ENCODE measurements around the gene SLC25A10.

SLC25A10 gene

DNA sequence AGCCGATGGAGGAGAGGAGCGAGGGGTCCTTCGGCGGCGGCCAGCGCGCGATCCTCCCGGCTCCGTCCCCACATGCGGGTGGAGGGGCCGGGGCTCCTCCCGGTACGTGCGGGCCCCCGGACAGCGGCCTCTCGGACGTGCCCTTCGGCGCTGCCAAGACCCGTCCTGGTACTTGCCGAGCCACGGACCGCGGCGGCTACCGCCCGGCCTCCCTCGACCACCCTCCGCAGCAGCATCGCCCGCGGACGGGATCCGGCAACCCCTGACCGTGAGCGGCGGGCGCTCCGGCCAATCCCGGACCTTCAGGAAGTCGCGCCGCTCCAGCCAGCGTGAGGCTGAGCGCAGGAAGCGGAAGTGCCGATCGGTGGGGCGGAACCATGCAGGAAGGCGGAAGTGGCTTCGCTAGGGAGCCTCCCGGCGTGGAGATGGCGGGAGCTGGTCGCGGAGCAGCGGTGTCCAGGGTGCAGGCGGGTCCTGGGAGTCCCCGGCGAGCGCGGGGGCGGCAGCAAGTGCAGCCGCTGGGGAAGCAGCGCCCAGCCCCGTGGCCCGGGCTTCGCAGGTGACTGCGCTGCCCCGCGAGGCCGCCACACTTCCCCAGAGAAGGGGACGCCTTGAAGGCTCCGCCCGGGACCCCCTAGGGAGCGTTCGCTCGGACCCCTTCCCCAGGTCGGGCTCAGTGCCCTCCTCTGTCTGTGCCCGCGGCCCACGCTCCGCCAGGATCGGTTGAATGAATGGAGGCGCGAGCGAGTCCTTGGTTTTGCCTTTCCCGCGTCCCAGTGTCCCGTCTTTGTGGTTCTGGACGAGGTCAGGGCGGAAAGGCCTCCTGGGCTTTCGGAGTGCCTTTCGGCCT lies 45.5 kb upstream of the SLC25A10 start, which contains the start of the genes CCDC137 and OXLD1 (continued):
- TF ChIP-seq, protein P1, sequence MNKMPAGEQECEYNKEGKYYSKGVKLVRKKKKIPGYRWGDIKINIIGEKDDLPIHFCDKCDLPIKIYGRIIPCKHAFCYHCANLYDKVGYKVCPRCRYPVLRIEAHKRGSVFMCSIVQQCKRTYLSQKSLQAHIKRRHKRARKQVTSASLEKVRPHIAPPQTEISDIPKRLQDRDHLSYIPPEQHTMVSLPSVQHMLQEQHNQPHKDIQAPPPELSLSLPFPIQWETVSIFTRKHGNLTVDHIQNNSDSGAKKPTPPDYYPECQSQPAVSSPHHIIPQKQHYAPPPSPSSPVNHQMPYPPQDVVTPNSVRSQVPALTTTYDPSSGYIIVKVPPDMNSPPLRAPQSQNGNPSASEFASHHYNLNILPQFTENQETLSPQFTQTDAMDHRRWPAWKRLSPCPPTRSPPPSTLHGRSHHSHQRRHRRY (tag by site-specific recombination; IDR thresholded peaks at IDR 0.05): no peak
- no peak for TF ChIP-seq ZNF596 (tag by site-specific recombination; IDR thresholded peaks at IDR 0.05)
- no peak for TF ChIP-seq ZFP41 (tag by site-specific recombination; IDR thresholded peaks at IDR 0.05; ENCODE audit: borderline replicate concordance)
- no peak for TF ChIP-seq ZNF391 (tag by site-specific recombination; IDR thresholded peaks at IDR 0.05; ENCODE audit: borderline replicate concordance, low read depth)
- TF ChIP-seq TCF7L2 (IDR thresholded peaks at IDR 0.05; ENCODE audit: borderline replicate concordance, low read depth, low read length): no peak
- no peak for TF ChIP-seq ZNF555 (tag by site-specific recombination; conservative IDR thresholded peaks at IDR 0.05)
- TF ChIP-seq ZNF302 (tag by site-specific recombination; IDR thresholded peaks at IDR 0.05; ENCODE audit: low read depth): no peak
- no peak for TF ChIP-seq ZNF223 (tag by site-specific recombination; IDR thresholded peaks at IDR 0.05)
- TF ChIP-seq FEZF1 (tag by site-specific recombination; IDR thresholded peaks at IDR 0.05): no peak
- TF ChIP-seq, protein P2, sequence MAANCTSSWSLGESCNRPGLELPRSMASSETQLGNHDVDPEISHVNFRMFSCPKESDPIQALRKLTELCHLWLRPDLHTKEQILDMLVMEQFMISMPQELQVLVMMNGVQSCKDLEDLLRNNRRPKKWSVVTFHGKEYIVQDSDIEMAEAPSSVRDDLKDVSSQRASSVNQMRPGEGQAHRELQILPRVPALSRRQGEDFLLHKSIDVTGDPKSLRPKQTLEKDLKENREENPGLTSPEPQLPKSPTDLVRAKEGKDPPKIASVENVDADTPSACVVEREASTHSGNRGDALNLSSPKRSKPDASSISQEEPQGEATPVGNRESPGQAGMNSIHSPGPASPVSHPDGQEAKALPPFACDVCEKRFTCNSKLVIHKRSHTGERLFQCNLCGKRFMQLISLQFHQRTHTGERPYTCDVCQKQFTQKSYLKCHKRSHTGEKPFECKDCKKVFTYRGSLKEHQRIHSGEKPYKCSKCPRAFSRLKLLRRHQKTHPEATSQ (tag by site-specific recombination; IDR thresholded peaks at IDR 0.05): no peak
- TF ChIP-seq, protein P3, sequence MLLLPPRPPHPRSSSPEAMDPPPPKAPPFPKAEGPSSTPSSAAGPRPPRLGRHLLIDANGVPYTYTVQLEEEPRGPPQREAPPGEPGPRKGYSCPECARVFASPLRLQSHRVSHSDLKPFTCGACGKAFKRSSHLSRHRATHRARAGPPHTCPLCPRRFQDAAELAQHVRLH (tag by site-specific recombination; IDR thresholded peaks at IDR 0.05): no peak
- TF ChIP-seq ZNF114 (tag by site-specific recombination; IDR thresholded peaks at IDR 0.05): no peak
- TF ChIP-seq MEIS1 (CRISPR knock-in tag; IDR thresholded peaks at IDR 0.05; ENCODE audit: borderline replicate concordance): no peak
- no peak for TF ChIP-seq ZNF623 (tag by site-specific recombination; IDR thresholded peaks at IDR 0.05)
- peak; percentile 98 for TF ChIP-seq ZNF335 (tag by site-specific recombination; conservative IDR thresholded peaks at IDR 0.05)
- TF ChIP-seq GLIS2 (tag by site-specific recombination; IDR thresholded peaks at IDR 0.05): peak; percentile 100
- TF ChIP-seq GLI2 (tag by site-specific recombination; IDR thresholded peaks at IDR 0.05; ENCODE audit: borderline replicate concordance, low read depth): no peak
- no peak for TF ChIP-seq GLI4 (tag by site-specific recombination; IDR thresholded peaks at IDR 0.05)
- no peak for TF ChIP-seq HOXA7 (CRISPR knock-in tag; IDR thresholded peaks at IDR 0.05; ENCODE audit: borderline replicate concordance)
- no peak for TF ChIP-seq ZNF830 (tag by site-specific recombination; IDR thresholded peaks at IDR 0.05; ENCODE audit: low read depth)
- TF ChIP-seq ZNF549 (tag by site-specific recombination; IDR thresholded peaks at IDR 0.05): no peak
- TF ChIP-seq ZBTB48 (tag by site-specific recombination; IDR thresholded peaks at IDR 0.05): peak; percentile 97
- TF ChIP-seq ZNF140 (tag by site-specific recombination; IDR thresholded peaks at IDR 0.05): no peak
- TF ChIP-seq ZNF121 (tag by site-specific recombination; IDR thresholded peaks at IDR 0.05): no peak
- TF ChIP-seq, protein P4, sequence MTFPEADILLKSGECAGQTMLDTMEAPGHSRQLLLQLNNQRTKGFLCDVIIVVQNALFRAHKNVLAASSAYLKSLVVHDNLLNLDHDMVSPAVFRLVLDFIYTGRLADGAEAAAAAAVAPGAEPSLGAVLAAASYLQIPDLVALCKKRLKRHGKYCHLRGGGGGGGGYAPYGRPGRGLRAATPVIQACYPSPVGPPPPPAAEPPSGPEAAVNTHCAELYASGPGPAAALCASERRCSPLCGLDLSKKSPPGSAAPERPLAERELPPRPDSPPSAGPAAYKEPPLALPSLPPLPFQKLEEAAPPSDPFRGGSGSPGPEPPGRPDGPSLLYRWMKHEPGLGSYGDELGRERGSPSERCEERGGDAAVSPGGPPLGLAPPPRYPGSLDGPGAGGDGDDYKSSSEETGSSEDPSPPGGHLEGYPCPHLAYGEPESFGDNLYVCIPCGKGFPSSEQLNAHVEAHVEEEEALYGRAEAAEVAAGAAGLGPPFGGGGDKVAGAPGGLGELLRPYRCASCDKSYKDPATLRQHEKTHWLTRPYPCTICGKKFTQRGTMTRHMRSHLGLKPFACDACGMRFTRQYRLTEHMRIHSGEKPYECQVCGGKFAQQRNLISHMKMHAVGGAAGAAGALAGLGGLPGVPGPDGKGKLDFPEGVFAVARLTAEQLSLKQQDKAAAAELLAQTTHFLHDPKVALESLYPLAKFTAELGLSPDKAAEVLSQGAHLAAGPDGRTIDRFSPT (tag by site-specific recombination; IDR thresholded peaks at IDR 0.05): no peak
- TF ChIP-seq ZNF394 (tag by site-specific recombination; IDR thresholded peaks at IDR 0.05; ENCODE audit: borderline replicate concordance): peak; percentile 42; the same call in 1 of the 2 replicates
- peak; percentile 60 for TF ChIP-seq ZNF660 (tag by site-specific recombination; IDR thresholded peaks at IDR 0.05)
- TF ChIP-seq, protein P5, sequence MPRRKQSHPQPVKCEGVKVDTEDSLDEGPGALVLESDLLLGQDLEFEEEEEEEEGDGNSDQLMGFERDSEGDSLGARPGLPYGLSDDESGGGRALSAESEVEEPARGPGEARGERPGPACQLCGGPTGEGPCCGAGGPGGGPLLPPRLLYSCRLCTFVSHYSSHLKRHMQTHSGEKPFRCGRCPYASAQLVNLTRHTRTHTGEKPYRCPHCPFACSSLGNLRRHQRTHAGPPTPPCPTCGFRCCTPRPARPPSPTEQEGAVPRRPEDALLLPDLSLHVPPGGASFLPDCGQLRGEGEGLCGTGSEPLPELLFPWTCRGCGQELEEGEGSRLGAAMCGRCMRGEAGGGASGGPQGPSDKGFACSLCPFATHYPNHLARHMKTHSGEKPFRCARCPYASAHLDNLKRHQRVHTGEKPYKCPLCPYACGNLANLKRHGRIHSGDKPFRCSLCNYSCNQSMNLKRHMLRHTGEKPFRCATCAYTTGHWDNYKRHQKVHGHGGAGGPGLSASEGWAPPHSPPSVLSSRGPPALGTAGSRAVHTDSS (tag by site-specific recombination; IDR thresholded peaks at IDR 0.05): no peak
- TF ChIP-seq ZNF366 (tag by site-specific recombination; conservative IDR thresholded peaks at IDR 0.05): peak; percentile 58
- TF ChIP-seq, protein P6, sequence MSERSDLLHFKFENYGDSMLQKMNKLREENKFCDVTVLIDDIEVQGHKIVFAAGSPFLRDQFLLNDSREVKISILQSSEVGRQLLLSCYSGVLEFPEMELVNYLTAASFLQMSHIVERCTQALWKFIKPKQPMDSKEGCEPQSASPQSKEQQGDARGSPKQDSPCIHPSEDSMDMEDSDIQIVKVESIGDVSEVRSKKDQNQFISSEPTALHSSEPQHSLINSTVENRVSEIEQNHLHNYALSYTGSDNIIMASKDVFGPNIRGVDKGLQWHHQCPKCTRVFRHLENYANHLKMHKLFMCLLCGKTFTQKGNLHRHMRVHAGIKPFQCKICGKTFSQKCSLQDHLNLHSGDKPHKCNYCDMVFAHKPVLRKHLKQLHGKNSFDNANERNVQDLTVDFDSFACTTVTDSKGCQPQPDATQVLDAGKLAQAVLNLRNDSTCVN (tag by site-specific recombination; optimal IDR thresholded peaks at IDR 0.05): peak; percentile 71
- no peak for TF ChIP-seq ZNF792 (tag by site-specific recombination; IDR thresholded peaks at IDR 0.05)
